GM21576 (cell line): Measurements from ENCODE around the gene LATS1.
A peak's percentile ranks its signal among the peaks of the same experiment; 100 is the strongest.
"Not testable (repeated sequence)": the region's sequence is repeated elsewhere in the genome, so short reads cannot be mapped to it uniquely, and the experiment has no call there.

Experiments
- ATAC-seq: cut with Tn5 transposase; IDR thresholded peaks from one replicate; pipeline ENCODE4 v1.9.1; 2021; ENCODE audit warnings: mild to moderate bottlenecking, moderate library complexity; ENCODE audit not compliant: unreplicated experiment

LATS1 gene

DNA sequence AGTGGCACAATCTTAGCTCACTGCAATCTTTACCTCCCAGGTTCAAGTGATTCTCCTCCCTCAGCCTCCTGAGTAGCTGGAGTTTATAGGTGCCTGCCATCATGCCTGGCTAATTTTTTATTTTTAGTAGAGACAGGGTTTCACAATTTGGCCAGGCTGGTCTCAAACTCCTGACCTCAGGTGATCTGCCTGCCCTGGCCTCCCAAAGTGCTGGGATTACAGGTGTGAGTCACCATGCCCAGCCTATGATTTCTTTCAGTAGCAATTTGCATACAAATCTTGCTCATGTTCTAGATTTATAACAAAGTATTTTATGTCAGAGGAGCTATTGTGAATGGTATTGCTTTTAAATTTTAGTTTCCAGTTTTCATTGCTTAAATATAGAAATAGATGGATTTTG, 45.6 kb downstream of the LATS1 start:
- not testable (repeated sequence) for ATAC-seq

DNA sequence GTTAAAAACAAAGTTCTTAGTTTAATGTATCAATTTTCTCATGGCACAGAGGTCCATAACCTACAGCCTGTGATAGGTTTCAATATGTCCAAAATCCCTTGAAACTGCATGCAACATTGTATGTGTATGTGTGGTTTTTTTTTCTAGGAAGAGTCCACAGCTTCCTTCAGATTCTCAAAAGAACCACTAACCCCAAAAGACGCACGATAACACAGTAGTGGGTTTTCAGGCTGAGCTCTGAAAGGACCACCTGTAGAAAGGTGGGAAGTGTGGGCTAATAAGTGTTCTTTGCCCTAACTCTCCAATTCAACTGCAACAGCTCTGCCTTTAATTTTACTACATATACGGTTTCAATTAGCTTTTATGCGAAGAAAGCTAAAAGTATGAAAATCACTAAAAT, 57.9 kb downstream of the LATS1 start:
- no peak for ATAC-seq

DNA sequence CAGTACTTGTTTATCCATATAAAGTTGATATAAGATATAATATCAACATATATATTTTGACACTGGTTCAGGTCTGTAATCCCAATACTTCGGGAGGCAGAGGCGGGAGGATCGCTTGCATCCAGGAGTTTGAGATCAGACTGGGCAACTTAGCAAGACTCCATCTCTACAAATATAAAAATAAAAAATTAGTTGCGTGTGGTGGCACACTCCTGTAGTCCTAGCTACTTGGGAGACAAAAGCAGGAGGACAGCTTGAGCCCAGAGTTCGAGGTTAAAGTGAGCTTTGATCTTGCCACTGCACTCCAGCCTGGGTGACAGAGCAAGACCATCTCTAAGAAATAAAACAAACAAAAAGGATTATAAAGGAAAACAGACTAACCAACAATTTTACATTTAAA, 60.5 kb downstream of the LATS1 start:
- ATAC-seq = no peak

DNA sequence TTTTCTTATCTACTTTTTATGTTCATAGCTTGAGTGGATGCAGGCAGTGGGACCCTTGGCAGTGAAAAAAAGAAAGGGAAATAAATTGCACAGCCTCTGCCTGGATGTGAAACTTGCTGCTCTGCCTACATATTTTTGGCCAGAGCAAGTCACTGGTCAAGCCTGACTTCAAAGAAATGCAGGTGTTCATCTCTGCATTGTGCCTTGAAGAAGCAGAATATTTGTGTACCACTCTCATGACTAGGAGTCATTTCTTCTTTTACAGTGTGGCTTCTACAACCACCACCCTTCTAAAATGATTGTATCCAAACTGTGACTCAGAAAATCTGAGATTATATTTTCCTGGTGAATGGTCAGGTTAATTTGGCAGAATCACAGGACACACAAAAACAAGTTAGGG, 66.8 kb downstream of the LATS1 start:
- no peak for ATAC-seq

DNA sequence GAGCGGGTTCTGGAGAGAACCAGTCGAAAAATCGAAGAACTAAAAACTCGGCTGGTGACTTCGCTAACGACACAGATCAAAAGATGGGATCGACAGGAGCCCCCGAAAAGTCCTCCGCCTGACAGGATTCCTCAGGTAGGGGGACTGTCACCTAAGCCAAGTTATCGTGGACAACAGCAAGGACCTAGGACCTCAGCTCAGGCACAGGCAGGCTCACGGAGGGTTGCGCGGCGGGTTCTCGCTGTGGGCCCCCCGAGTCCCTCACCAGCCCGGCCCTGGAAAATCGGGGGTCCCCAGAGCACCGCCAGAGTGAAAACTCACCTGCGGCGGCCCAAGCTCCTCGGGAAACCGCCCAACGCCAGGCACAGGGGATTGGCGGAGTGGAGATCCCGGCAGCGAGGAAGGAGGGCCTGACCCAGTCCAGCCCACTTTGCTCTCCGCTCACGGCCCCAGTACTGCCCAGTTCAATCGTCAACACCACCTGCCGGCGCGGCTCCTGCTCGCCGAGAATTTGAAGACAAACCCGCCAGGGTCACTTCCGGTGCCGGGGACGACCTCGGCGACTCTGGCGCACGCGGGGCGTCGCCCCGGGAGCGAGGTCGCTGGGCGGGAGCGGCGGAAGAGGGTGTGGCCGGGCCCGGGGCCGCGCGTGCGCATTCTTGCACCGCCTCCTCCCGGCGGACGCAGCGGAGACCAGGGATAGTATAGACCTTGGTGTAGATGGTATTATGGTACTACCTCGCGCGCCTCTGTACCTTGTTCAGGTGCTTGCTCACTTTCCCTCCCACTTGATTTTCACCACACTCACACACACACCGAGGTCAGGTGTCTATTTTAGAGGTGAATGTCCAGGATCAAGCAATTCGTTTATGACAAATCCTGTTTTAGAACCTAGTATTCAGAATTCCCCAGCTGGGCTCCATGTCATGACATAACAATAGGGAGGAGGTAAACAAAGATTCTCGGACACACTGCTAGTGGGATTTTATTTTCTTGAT, 69.5 kb downstream of the LATS1 start, which contains the start of gene KATNA1:
KATNA1 (minus strand) TSS at position 567 of the 998 bp plus-strand sequence. CDS start 10,167 bp downstream, outside the sequence.
- ATAC-seq = peak; percentile 82

DNA sequence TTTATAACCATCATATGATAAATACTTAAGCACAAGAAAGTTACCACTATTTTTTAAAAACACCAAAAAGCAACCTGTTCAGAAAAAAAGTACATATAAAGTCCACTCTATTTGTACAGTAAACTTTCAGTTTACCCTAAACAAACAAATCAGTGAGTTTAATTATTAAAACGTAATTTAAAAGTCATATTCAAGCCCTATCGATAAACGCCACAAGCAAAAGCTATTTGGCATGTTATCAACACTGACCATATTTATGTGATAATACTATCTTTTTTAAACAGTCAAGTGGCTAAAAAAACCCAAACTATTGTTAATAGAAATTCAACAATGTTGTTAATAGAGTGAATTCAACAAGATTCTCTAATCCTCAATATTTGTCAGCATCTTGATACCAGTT, 71.3 kb downstream of the LATS1 start:
- no peak for ATAC-seq

DNA sequence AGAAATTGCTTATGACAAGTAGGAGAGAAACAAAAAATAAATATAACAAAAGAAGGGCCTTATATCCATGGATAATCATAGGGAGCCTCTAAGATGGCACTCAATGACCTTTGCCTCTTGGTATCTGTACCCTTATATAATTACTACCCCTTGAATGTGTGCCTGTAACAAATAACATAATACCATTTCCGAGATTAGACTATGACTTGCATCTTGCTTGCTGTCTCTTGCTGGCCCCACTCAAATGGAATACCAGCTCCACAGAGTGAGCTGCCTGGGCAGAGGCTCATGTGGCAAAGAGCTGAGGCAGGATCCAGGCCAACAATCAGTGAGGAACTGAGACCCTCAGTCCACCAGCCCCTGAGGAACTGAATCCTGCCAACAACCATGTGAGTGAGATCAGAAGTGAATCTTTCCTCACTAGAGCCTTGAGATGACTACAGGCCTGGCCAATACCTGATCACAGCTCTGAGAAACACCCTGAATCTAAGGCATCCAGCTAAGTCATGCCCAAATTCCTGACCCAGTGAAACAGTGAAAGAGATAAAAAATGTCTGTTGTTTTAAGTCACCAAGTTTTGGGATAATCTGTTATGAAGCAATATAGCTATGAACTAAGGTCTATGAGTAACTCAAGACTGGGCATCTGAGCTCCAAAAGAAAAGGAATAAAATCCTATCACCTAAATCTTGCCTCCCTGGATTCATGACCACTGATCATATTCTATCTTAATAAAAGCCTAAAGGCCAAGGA, 74.9 kb downstream of the LATS1 start:
- ATAC-seq = no peak

DNA sequence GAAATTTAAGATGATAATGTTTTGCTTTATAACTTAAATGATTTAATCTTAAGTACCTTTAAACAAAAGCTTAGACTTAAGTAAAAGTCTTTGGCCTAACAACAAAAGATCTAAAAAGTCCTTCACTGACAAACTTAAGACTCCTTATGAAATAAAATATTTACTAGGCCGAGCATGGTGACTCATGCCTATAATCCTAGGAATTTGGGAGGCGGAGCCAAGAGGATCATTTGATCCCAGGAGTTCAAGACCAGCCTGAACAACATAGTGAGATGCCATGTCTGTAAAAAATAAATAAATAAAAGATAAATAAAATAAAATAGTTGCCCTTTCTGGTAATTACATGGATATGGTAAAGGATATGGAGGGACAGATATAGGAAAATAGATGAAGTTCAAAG, 81.8 kb downstream of the LATS1 start:
- no peak for ATAC-seq

DNA sequence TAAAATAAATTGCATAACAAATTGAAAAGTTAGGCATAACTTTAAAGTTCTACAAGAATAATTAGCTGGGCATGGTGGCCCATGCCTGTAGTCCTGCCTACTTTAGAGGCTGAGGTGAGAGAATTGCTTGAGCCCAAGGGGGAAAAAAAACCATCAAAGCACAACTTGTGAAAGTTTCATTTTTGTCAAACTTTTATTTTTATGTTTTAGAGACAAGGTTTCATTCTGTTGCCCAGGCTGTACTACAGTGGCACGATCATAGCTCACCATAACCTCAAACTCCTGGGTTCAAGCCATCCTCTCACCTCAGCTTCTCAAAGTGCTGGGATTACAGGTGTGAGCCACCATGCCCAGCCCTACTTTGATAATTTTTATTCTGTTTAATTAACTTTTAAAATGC, 83.6 kb downstream of the LATS1 start:
- no peak for ATAC-seq

DNA sequence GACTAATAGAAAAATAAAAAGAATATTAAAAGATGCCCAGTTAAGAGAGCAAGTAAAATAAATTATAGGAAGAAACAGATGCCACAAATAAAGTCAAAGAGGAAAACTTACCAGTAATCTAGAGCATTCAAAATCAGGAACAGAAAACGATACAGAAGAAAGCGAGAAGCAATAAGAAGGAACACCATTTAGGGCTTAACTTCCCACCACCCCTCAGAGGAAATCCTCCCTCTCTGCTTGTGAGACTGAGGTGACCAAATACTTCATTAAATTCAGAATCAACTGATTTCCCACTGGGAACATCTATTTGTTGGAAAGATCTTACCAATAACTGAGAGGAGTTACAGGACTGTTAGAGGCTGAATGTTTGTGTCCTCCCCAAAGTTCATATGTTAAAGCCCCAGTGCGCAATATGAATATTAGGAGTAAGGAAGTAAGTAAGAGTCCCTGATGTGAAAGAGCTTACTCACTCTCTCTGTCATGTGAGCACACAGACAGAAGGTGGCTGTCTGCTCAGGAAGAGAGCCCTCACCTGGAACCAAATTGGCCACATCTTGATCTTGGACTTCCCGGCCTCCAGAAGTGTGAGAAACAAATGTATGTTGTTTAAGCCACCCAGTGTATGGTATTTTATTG, 88.9 kb downstream of the LATS1 start:
- ATAC-seq = peak; percentile 88

DNA sequence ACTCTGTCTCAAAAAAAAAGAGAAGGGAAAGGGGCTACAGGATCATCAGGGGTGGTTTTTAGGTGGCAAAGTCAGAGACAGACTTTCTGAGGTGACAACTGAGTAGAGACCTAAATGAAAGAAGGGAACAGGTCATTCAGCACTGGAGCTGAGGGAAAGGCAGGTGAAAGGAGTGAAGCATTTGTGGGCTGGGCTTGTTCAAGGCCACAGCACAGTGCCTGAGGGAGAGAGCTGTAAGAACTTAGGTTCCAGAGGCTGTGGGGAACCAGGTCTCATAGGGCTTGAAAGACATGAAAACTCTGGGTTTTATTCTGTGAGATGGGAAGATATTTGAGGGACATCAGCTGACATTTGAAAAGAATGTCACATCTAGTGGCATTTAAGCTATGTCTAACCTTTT, 90.2 kb downstream of the LATS1 start:
- ATAC-seq = no peak

DNA sequence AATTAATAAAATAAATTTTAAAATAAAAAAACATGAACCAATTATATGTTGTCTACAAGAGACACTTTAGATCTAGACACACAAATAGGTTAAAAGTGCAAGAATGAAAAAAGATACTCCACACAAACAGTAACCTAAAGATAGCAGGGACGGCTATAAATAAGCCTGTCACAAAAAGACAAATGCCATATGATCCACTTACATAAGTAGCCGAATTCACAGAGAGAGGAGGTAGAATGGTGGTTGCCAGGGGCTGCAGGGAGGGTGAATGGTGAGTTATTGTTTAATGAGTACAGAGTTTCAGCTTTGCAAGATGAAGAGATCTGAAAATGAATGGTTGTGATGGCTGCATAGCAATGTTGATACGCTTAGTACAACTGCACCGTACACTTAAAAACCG, 102.1 kb downstream of the LATS1 start:
- no peak for ATAC-seq

DNA sequence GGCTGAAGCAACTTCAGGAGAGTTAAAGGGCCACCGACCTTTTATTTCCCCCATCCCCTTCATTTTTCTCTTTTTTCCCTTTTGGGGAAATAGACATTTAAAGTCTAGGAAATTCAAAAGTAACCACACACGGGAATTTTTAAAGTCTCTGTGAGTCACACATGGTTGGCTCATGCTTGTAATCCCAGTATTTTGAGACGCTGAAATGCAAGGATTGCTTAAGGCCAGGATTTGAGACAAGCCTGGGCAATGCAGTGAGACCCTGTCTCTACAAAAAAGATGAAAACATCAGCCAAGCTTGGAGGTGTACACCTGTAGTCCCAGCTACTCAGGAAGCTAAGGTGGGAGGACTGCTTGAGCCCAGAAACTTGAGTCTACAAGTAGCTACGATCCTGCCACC, 103.6 kb downstream of the LATS1 start:
- no peak for ATAC-seq

DNA sequence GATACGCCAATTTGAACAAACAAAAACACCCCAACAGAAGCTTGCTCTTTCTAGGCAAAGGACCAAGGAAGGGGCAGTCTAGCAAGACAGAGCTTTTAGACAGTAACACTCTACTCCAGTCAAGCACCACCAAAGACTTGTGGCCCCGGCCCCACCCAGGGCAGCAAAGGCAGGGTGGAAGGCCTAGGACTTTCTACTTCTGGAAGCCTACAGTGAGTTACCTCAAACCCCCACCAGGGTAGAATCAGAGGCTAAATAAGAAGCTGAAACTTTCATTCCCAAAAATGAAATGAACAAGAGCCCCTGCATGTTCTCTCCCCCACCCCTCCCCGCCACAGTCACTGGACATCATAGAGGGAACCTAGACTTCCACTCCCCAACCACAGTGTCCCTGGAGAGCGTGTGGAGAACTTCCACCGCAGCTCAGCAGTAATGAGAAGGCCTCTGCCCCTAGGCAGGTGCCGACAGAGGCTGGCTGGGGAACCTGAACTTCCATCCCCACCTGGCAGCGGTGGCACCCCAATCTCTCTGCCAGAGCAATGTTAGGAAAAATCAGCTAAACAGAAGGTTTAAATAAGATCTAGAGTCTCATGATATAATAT, 109.4 kb downstream of the LATS1 start:
- ATAC-seq = no peak
